Right lobe of liver (tissue), 6 donors: ENCODE measurements around the gene THADA. TPM values are rescaled to one million over a fixed set of nuclear protein-coding genes. Genes with fewer than 3 reads are reported as not detected.

ENCODE experiments used
- ATAC-seq, 4 donors: fragments of 200-7000 bp; cut with Tn5 transposase; one replicate each; pipeline ENCODE4 v1.9.1; 2020; ENCODE audit warnings: mild to moderate bottlenecking in 4 of 4, moderate library complexity in 4 of 4
- DNase-seq, 3 donors: peaks; one replicate each; pipeline ENCODE4 v3.0.0-alpha.2; 2020
- H3K27ac ChIP-seq, 3 donors: fragments of 200-600 bp; one replicate each; pipeline ENCODE4 v1.8.0; 2022
- H3K27me3 ChIP-seq, 2 donors: fragments of 200-600 bp; one replicate each; pipeline ENCODE4 v1.8.0; 2022
- H3K36me3 ChIP-seq, 4 donors: fragments of 200-600 bp; sonication (generic) in 1 of 4; one replicate each; pipeline versions ENCODE4 v1.5.1 to v1.8.0; 2017 to 2022; ENCODE audit warnings: control low read depth in 1 of 4
- H3K4me1 ChIP-seq, 4 donors: fragments of 200-600 bp; sonication (generic) in 1 of 4; one replicate each; pipeline versions ENCODE4 v1.5.1 to v1.8.0; 2017 to 2022; ENCODE audit warnings: control low read depth in 1 of 4
- H3K4me3 ChIP-seq, 3 donors: fragments of 200-600 bp; one replicate each; pipeline ENCODE4 v1.8.0; 2022
- H3K9me3 ChIP-seq, 4 donors: fragments of 200-600 bp; sonication (generic) in 1 of 4; one replicate each; pipeline versions ENCODE4 v1.5.1 to v1.8.0; 2017 to 2022; ENCODE audit warnings: control low read depth in 1 of 4
- CTCF ChIP-seq, 4 donors: fragments of 200-600 bp in 3 of 4; fragments of 450-650 bp in 1 of 4; IDR thresholded peaks; one replicate each; pipeline versions ENCODE4 v1.5.1 to v1.8.0; 2016 to 2022; ENCODE audit warnings: antibody characterized with exemption in 4 of 4, mild to moderate bottlenecking in 2 of 4
- POLR2A ChIP-seq: fragments of 450-650 bp; IDR thresholded peaks from one replicate; pipeline ENCODE4 v1.6.1; 2017; ENCODE audit warnings: antibody characterized with exemption, mild to moderate bottlenecking
- WGBS: methylation state at CpG from one replicate; pipeline ENCODE4 v1.1.6; 2018; ENCODE audit warnings: low coverage, low lambda C conversion rate; ENCODE audit not compliant: insufficient coverage; ENCODE audit errors: missing lambda C conversion rate; 5-methylcytosine and 5-hydroxymethylcytosine counted together
- intact Hi-C, 2 donors: fragments of 100-400 bp; cut with DNase I; formaldehyde crosslinking; loops; one replicate each; pipeline versions ENCODE4 v1.11.2 to v1.14.1; 2022
- total RNA-seq, 6 experiments: library from RNA; depleted of rRNA in 2 of 6; stranded (reverse); fragments of >200 nt in 2 of 6; fragmentation: NEBNext Ultra II Directional in 3 of 6; extraction: Animal tissue kit (Norgen Biotek cat#: 25700) in 3 of 6; gene quantifications; one replicate each; pipeline versions ENCODE4 v1.1.0 to v1.2.4, GENCODE V29; 2016 to 2023
- donor health status: DM: no; HTN: yes; CAD: no.
- donor health status: DM: no; HTN: no; CAD: no.
- donor health status: DM: no; HTN: no; CAD: no.
- donor health status: DM: no; HTN: yes; CAD: no.
- donor health status: DM: no; HTN: yes; CAD: no.

Gene THADA
- total RNA-seq, 6 experiments from 2014 or later: 12.2 to 21.6 (median 14.0) TPM

GRCh38 chr2:43266711-43267111 is 329.1 kb downstream of the THADA start:
- H3K27me3 ChIP-seq: no peaks in the 10 kb centered on the region
- H3K4me3 ChIP-seq: no peak overlapping the region
- no peaks in the 10 kb centered on the region for H3K4me1 ChIP-seq
- H3K27ac ChIP-seq: no peak overlapping the region
- intact Hi-C loops: no loop called here
- ATAC-seq (peak in 2 of 4 donors; percentile 15 to 22), DNase-seq (peak in 1 of 3 donors; percentile 48)
- WGBS: no CpG with 5 or more reads among the region's 4 CpGs
- H3K36me3 ChIP-seq: no peaks in the 10 kb centered on the region
- TF ChIP-seq CTCF (IDR thresholded peaks at IDR 0.05) (no peak), POLR2A (no peak)
- no peaks in the 10 kb centered on the region for H3K9me3 ChIP-seq

- H3K27me3 ChIP-seq: no peaks in the 10 kb centered on the region
- no peaks in the 10 kb centered on the region for H3K4me1 ChIP-seq
- DNase-seq (no peak), ATAC-seq (no peak)
- 81% methylated on average over 4 of the region's 9 CpGs for WGBS
- no peak overlapping the region for H3K27ac ChIP-seq
- H3K9me3 ChIP-seq: no peaks in the 10 kb centered on the region
- TF ChIP-seq CTCF (IDR thresholded peaks at IDR 0.05) (no peak), POLR2A (no peak)
- no peaks in the 10 kb centered on the region for H3K36me3 ChIP-seq
- intact Hi-C loops: no loop called here
- H3K4me3 ChIP-seq: no peak overlapping the region
These were observed 330.4 kb downstream of the THADA start for GRCh38 chr2:43265421-43265820.

- DNase-seq: no peak
- ATAC-seq: no peak
- Histone ChIP-seq H3K9me3 (no peaks in the 10 kb centered on the region), H3K4me1 (no peaks in the 10 kb centered on the region), H3K4me3 (no peak overlapping the region), H3K27ac (no peak overlapping the region), H3K27me3 (no peaks in the 10 kb centered on the region), H3K36me3 (no peaks in the 10 kb centered on the region)
- TF ChIP-seq POLR2A: no peak
- no peak for TF ChIP-seq CTCF (IDR thresholded peaks at IDR 0.05)
- WGBS: 62% methylated on average over 3 of the region's 5 CpGs
- intact Hi-C loops: no loop called here
These were observed 330.8 kb downstream of the THADA start for GRCh38 chr2:43265001-43265400.

- intact Hi-C loops: no loop called here
- no peak for TF ChIP-seq POLR2A
- no peak for TF ChIP-seq CTCF (IDR thresholded peaks at IDR 0.05)
- no peak for ATAC-seq
- Histone ChIP-seq H3K4me3 (no peak overlapping the region), H3K36me3 (no peaks in the 10 kb centered on the region), H3K9me3 (no peaks in the 10 kb centered on the region), H3K27ac (no peak overlapping the region), H3K4me1 (peaks cover 0 to 16% (median 7%) of the 10 kb centered on the region in 4 donors), H3K27me3 (no peaks in the 10 kb centered on the region)
- DNase-seq: no peak
- WGBS: 96% methylated on average over 5 of the region's 6 CpGs
These were observed 332.9 kb downstream of the THADA start for GRCh38 chr2:43262951-43263350.

- H3K36me3 ChIP-seq: no peaks in the 10 kb centered on the region
- no peaks in the 10 kb centered on the region for H3K9me3 ChIP-seq
- no peak overlapping the region for H3K27ac ChIP-seq
- H3K4me3 ChIP-seq: no peak overlapping the region
- no peak for DNase-seq
- peaks cover 0 to 19% (median 9%) of the 10 kb centered on the region in 4 donors for H3K4me1 ChIP-seq
- WGBS: 83% methylated on average over 1 of the region's 1 CpG
- H3K27me3 ChIP-seq: no peaks in the 10 kb centered on the region
- no peak for ATAC-seq
- intact Hi-C loops: no loop called here
- TF ChIP-seq CTCF (IDR thresholded peaks at IDR 0.05): no peak
- no peak for TF ChIP-seq POLR2A
These were observed 333.6 kb downstream of the THADA start for GRCh38 chr2:43262239-43262638.
